Muscle of arm (tissue), 12 donors: Measurements from ENCODE around the gene KL. TPM values are rescaled to one million over a fixed set of nuclear protein-coding genes. Genes with fewer than 3 reads are reported as not detected.

Experiments
- DNase-seq: peaks from one replicate; pipeline ENCODE4 v3.0.0-alpha.2; 2013
- polyA plus RNA-seq, 12 donors: library from polyadenylated mRNA; unstranded; fragments of 120-200 nt; gene quantifications; one replicate each; pipeline ENCODE4 v1.2.1, GENCODE V29; 2013; ENCODE audit not compliant: insufficient read length in 12 of 12

The KL gene
- polyA plus RNA-seq, 12 donors: 2.4 to 4.4 (median 3.1) TPM; not detected in 2

GRCh38 chr13:33110386-33110712, 94.1 kb downstream of the KL start:
- no peak for DNase-seq

GRCh38 chr13:33110713-33111413, 94.6 kb downstream of the KL start:
- DNase-seq: no peak

DNA sequence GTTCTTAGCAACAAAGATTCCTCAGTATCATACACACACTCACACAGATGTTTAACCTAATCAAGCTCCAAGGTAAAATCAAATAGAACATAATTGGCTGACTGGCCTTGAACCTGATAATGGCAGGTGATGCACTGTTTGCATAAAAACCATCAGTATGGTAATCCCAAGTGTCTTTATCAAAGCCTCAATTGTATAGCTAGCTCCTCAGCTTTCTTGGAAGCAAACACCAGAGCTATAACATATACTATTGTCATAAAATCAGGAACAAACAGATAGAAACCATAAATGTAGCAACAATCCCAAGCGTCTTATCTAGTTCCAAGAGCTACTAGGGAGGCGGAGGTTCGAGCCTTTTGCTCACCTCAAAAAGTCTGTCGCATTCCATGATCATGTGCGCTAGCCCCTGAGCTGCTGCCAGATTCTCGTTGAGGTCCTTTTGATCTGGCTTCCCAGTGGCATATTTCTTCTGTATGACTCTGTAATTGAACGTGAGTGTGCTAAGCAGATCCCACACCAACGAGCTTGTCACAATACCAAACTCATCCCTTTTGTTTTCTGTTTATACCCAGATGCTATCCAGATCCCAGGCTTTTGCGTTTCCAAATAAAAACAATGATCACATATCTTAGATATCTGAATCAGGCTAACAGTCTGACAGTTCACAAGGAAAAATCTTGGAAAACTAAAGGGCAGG, 95.3 kb downstream of the KL start:
- DNase-seq: no peak

GRCh38 chr13:33112766-33113165, 96.5 kb downstream of the KL start:
- no peak for DNase-seq

DNA sequence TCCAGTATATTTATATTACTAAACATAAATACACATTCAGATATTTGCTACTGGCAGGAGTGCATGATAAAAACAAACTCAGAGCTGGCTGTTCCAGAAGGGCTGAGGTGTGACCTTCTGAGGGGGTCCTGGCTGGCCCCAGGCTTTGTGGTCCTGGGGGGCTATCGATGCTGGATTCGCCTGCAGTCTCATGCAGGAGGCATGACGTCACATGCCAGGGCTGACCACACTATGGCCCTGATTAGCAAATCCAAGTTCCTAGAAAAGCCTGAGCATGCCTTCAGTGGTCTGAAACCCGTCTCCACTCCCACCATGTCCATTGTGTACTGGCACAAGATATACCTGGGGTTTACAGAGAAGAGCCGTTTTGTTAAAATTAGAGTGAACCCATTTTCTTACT, 97.9 kb downstream of the KL start:
- DNase-seq: no peak

DNA sequence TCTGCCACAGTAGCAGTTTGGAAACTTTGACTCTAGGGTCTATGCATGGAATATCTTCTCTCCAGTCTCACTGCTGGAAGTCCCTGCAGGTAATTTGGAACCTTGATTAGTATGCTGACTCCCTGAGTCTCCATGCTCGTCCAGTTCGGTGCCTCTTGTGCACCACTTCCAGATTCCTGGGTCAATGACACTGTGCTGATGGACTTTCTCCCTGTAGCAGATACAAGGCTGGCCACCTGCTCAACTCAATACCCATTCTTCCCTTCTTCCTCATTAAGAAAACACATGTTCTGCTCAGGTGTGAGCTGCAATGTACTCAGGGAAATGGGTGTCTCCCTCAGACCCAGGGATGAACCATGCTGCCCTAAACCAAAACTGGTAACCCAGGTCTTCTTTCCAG, 99.1 kb downstream of the KL start:
- DNase-seq: no peak
